Measurements from ENCODE around the gene NFATC2.

DNA sequence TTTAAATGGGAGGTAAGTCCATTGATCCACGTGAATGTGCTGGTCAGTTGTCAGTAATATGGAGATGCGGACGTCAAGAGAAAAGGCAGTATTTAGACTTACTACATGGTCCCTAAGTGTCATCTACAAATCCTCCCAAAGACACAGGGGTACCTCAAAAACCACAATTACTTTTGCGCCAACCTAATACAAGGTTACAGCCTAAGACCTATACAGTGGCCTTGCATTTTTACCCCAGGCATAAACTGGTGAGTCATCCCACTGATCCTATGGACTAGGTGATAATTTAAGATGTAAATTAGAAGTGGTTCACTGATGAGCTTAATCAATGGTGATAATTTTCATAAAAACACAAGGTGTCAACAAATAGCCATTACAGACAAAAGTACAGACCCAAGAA, 141.0 kb downstream of the NFATC2 start:
- no peak for TF ChIP-seq PATZ1 (CRISPR knock-in tag; IDR thresholded peaks at IDR 0.05; ENCODE audit: borderline replicate concordance)
- no peak for TF ChIP-seq ZFP30 (CRISPR knock-in tag; IDR thresholded peaks at IDR 0.05)
- no peak for TF ChIP-seq PPARA (CRISPR knock-in tag; IDR thresholded peaks at IDR 0.05; ENCODE audit: borderline replicate concordance)
- no peak for TF ChIP-seq BACH2 (CRISPR knock-in tag; IDR thresholded peaks at IDR 0.05; ENCODE audit: borderline replicate concordance)
- no peak for TF ChIP-seq RARB (CRISPR knock-in tag; IDR thresholded peaks at IDR 0.05)
- TF ChIP-seq POU6F1 (CRISPR knock-in tag; IDR thresholded peaks at IDR 0.05; ENCODE audit: borderline replicate concordance, low read depth) = no peak
- TF ChIP-seq CSDC2 (CRISPR knock-in tag; IDR thresholded peaks at IDR 0.05) = no peak
- no peak for TF ChIP-seq OSR1 (CRISPR knock-in tag; IDR thresholded peaks at IDR 0.05)
- TF ChIP-seq ZNF8 (CRISPR knock-in tag; IDR thresholded peaks at IDR 0.05) = no peak
- TF ChIP-seq ZC3H10 (CRISPR knock-in tag; IDR thresholded peaks at IDR 0.05) = no peak
- TF ChIP-seq ZFP3 (CRISPR knock-in tag; IDR thresholded peaks at IDR 0.05) = no peak
